Osteocyte (in vitro differentiated cells): ENCODE measurements around the gene SKAP1. TPM values are rescaled to one million over a fixed set of nuclear protein-coding genes. Genes with fewer than 3 reads are reported as not detected.
"Not testable (repeated sequence)": the region's sequence is repeated elsewhere in the genome, so short reads cannot be mapped to it uniquely, and the experiment has no call there.

Experiments used
- DNase-seq: peaks from one replicate; pipeline ENCODE4 v3.0.0; 2021; ENCODE audit warnings: mixed read lengths; ENCODE audit not compliant: unreplicated experiment; ENCODE audit errors: extremely low spot score
- H3K27ac Mint-ChIP-seq: one replicate; pipeline ENCODE4 v1.8.0; 2021; ENCODE audit warnings: mild to moderate bottlenecking, mixed read lengths; ENCODE audit not compliant: unreplicated experiment
- H3K27me3 Mint-ChIP-seq: one replicate; pipeline ENCODE4 v1.8.0; 2021; ENCODE audit warnings: mixed read lengths; ENCODE audit not compliant: unreplicated experiment
- H3K36me3 Mint-ChIP-seq: one replicate; pipeline ENCODE4 v1.8.0; 2021; ENCODE audit warnings: mixed read lengths; ENCODE audit not compliant: unreplicated experiment
- H3K4me1 Mint-ChIP-seq: one replicate; pipeline ENCODE4 v1.8.0; 2021; ENCODE audit warnings: mixed read lengths; ENCODE audit not compliant: unreplicated experiment
- H3K4me3 Mint-ChIP-seq: one replicate; pipeline ENCODE4 v1.8.0; 2021; ENCODE audit warnings: mild to moderate bottlenecking, moderate library complexity, mixed read lengths; ENCODE audit not compliant: unreplicated experiment
- H3K9me3 Mint-ChIP-seq: one replicate; pipeline ENCODE4 v1.8.0; 2021; ENCODE audit warnings: mixed read lengths; ENCODE audit not compliant: unreplicated experiment
- CTCF ChIP-seq: fragments of 200-600 bp; sonication (generic); IDR thresholded peaks from 2 replicates; pipeline ENCODE4 v1.5.0; 2021; ENCODE audit warnings: antibody characterized with exemption, mild to moderate bottlenecking, moderate library complexity
- total RNA-seq: library from RNA; stranded (reverse); gene quantifications from 2 replicates; pipeline ENCODE4 v1.2.1, GENCODE V29; 2021

The SKAP1 gene
- total RNA-seq, 1 donor from 2014 or later: not detected

- Mint-ChIP-seq H3K27me3 (peaks cover 82% of the 10 kb centered on the region), H3K4me1 (no peaks in the 10 kb centered on the region), H3K36me3 (no peaks in the 10 kb centered on the region), H3K27ac (no peak overlapping the region), H3K4me3 (no peak overlapping the region), H3K9me3 (no peaks in the 10 kb centered on the region)
- DNase-seq: no peak
- TF ChIP-seq CTCF: no peak
Measured at GRCh38 chr17:48294806-48295361, 135.1 kb downstream of the SKAP1 start.

GRCh38 chr17:48294020-48294805, 135.8 kb downstream of the SKAP1 start:
- Mint-ChIP-seq H3K4me1 (no peaks in the 10 kb centered on the region), H3K4me3 (no peak overlapping the region), H3K27me3 (peaks cover 79% of the 10 kb centered on the region), H3K9me3 (no peaks in the 10 kb centered on the region), H3K36me3 (no peaks in the 10 kb centered on the region), H3K27ac (no peak overlapping the region)
- no peak for TF ChIP-seq CTCF
- DNase-seq: no peak

GRCh38 chr17:48293319-48294019, 136.5 kb downstream of the SKAP1 start:
- Mint-ChIP-seq H3K4me1 (no peaks in the 10 kb centered on the region), H3K27ac (no peak overlapping the region), H3K4me3 (no peak overlapping the region), H3K36me3 (no peaks in the 10 kb centered on the region), H3K27me3 (peaks cover 73% of the 10 kb centered on the region), H3K9me3 (no peaks in the 10 kb centered on the region)
- no peak for TF ChIP-seq CTCF
- no peak for DNase-seq

- H3K27ac Mint-ChIP-seq: no peak overlapping the region
Measured at GRCh38 chr17:48290378-48290777, 139.6 kb downstream of the SKAP1 start.

GRCh38 chr17:48286917-48287316, 143.1 kb downstream of the SKAP1 start:
- H3K4me1 Mint-ChIP-seq, DNase-seq, H3K9me3 Mint-ChIP-seq, H3K27ac Mint-ChIP-seq, H3K4me3 Mint-ChIP-seq, H3K36me3 Mint-ChIP-seq: not testable (repeated sequence)
- peaks cover 72% of the 10 kb centered on the region for H3K27me3 Mint-ChIP-seq

More at GRCh38 chr17:48290378-48290777, 139.6 kb downstream of the SKAP1 start:
- H3K9me3 Mint-ChIP-seq: no peaks in the 10 kb centered on the region
- H3K4me3 Mint-ChIP-seq: no peak overlapping the region
- TF ChIP-seq CTCF: no peak
- DNase-seq: no peak
- H3K36me3 Mint-ChIP-seq: no peaks in the 10 kb centered on the region
- peaks cover 73% of the 10 kb centered on the region for H3K27me3 Mint-ChIP-seq
- no peaks in the 10 kb centered on the region for H3K4me1 Mint-ChIP-seq
